Fibroblast of the aortic adventitia (primary cell): ENCODE measurements around the gene ARL5A. TPM values are rescaled to one million over a fixed set of nuclear protein-coding genes. Genes with fewer than 3 reads are reported as not detected.

Experiments used
- DNase-seq: peaks from one replicate; pipeline ENCODE4 v3.0.0-alpha.2; 2010; ENCODE audit warnings: low read depth
- H3K4me3 ChIP-seq: 2 replicates; pipeline ENCODE4 v1.5.1; 2011; ENCODE audit warnings: low read depth, mild to moderate bottlenecking, control low read depth, low read length, moderate library complexity
- CTCF ChIP-seq: IDR thresholded peaks from 2 replicates; pipeline ENCODE4 v1.5.1; 2011; ENCODE audit warnings: mild to moderate bottlenecking, low read length, control low read depth, inconsistent platforms; ENCODE audit not compliant: insufficient read depth
- total RNA-seq: library from RNA; depleted of rRNA; stranded (reverse); fragments of >200 nt; gene quantifications from 2 replicates; pipeline ENCODE4 v1.2.3, GENCODE V29; 2012; ENCODE audit warnings: low replicate concordance

The ARL5A gene
- total RNA-seq, 1 donor: 45.6 TPM

- H3K4me3 ChIP-seq: no peak overlapping the region
- TF ChIP-seq CTCF: no peak
- DNase-seq: peak; percentile 28
Observed at GRCh38 chr2:151775057-151775740, 53.0 kb downstream of the ARL5A start.

GRCh38 chr2:151774506-151774905, 53.7 kb downstream of the ARL5A start:
- peak; percentile 74 for DNase-seq
- no peak overlapping the region for H3K4me3 ChIP-seq
- TF ChIP-seq CTCF: no peak

- peak; percentile 66 for DNase-seq
- no peak for TF ChIP-seq CTCF
- H3K4me3 ChIP-seq: no peak overlapping the region
Observed at GRCh38 chr2:151771599-151772358, 56.4 kb downstream of the ARL5A start.

GRCh38 chr2:151770995-151771394, 57.2 kb downstream of the ARL5A start:
- no peak for DNase-seq
- TF ChIP-seq CTCF: no peak
- H3K4me3 ChIP-seq: no peak overlapping the region

- no peak for TF ChIP-seq CTCF
- H3K4me3 ChIP-seq: no peak overlapping the region
Observed at GRCh38 chr2:151769606-151770005, 58.6 kb downstream of the ARL5A start.

GRCh38 chr2:151767536-151767935, 60.7 kb downstream of the ARL5A start:
- DNase-seq: no peak
- TF ChIP-seq CTCF: no peak
- H3K4me3 ChIP-seq: no peak overlapping the region

More at GRCh38 chr2:151769606-151770005, 58.6 kb downstream of the ARL5A start:
- DNase-seq: no peak
